ENCODE data around the gene CHD8. TPM values are rescaled to one million over a fixed set of nuclear protein-coding genes. Genes with fewer than 3 reads are reported as not detected.
"Not testable (repeated sequence)": the region's sequence is repeated elsewhere in the genome, so short reads cannot be mapped to it uniquely, and the experiment has no call there.

Gene CHD8
- total and polyA plus RNA-seq, 10 of the 15 experiments (the other 5 are each of a cell fraction or from before 2014, with no cell fraction given): 20.2 to 79.5 (median 35.5) TPM

DNA sequence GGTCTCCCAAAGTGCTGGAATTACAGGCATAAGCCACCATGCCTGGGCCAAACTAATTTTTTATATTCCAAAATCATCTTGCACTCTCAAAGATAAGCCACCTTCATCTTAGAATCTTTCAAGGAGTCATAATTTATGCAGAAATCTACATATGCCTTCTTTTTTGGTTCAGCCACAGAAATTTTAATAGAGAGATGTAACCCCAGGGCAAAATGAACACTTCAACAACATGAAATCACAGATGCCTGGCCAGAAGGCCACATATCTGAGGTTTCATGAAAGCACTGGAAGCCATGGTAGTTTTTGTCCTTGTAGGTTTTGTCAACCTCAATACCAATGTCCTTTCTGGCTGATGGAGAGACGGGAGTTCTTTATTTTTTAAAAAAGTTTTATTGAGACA, 81.9 kb downstream of the CHD8 start:
- Histone ChIP-seq H3K9ac (ENCODE audit: control insufficient read depth, insufficient read depth, low read length) (no peak overlapping the region), H3K79me2 (ENCODE audit: control insufficient read depth, insufficient read depth, low read length) (peaks cover 42% of the 10 kb centered on the region), H3K27ac (ENCODE audit: control insufficient read depth, insufficient read depth) (no peak overlapping the region), H3K4me3 (no peak overlapping the region), H3K27me3 (replicated peaks in 1 of 2; ENCODE audit: control insufficient read depth in 2 of 2, insufficient read depth in 2 of 2, low read length in 1 of 2) (no peaks in the 10 kb centered on the region), H3K4me2 (ENCODE audit: control insufficient read depth, insufficient read depth) (no peak overlapping the region), H3K9me3 (replicated peaks; ENCODE audit: control insufficient read depth, insufficient read depth, low read length) (no peaks in the 10 kb centered on the region), H2AFZ (ENCODE audit: control insufficient read depth, low read depth, low read length) (no peak overlapping the region), H3K36me3 (ENCODE audit: control insufficient read depth in 2 of 2, insufficient read depth in 2 of 2, low read length in 1 of 2) (peaks cover 0 to 15% of the 10 kb centered on the region in 2 experiments; a peak in 3 of 4 replicates), H4K20me1 (ENCODE audit: control insufficient read depth, insufficient read depth) (no peaks in the 10 kb centered on the region; the same call in 1 of the 2 replicates), H3K4me1 (ENCODE audit: control insufficient read depth, insufficient read depth, low read length) (no peaks in the 10 kb centered on the region)
- BruUV-seq (replicated peaks): no TSS peak
- no peak for TF ChIP-seq YBX1 (IDR thresholded peaks at IDR 0.05)
- TF ChIP-seq BRCA1 (IDR thresholded peaks at IDR 0.05; ENCODE audit: low read depth, low read length): no peak
- TF ChIP-seq, protein P1, sequence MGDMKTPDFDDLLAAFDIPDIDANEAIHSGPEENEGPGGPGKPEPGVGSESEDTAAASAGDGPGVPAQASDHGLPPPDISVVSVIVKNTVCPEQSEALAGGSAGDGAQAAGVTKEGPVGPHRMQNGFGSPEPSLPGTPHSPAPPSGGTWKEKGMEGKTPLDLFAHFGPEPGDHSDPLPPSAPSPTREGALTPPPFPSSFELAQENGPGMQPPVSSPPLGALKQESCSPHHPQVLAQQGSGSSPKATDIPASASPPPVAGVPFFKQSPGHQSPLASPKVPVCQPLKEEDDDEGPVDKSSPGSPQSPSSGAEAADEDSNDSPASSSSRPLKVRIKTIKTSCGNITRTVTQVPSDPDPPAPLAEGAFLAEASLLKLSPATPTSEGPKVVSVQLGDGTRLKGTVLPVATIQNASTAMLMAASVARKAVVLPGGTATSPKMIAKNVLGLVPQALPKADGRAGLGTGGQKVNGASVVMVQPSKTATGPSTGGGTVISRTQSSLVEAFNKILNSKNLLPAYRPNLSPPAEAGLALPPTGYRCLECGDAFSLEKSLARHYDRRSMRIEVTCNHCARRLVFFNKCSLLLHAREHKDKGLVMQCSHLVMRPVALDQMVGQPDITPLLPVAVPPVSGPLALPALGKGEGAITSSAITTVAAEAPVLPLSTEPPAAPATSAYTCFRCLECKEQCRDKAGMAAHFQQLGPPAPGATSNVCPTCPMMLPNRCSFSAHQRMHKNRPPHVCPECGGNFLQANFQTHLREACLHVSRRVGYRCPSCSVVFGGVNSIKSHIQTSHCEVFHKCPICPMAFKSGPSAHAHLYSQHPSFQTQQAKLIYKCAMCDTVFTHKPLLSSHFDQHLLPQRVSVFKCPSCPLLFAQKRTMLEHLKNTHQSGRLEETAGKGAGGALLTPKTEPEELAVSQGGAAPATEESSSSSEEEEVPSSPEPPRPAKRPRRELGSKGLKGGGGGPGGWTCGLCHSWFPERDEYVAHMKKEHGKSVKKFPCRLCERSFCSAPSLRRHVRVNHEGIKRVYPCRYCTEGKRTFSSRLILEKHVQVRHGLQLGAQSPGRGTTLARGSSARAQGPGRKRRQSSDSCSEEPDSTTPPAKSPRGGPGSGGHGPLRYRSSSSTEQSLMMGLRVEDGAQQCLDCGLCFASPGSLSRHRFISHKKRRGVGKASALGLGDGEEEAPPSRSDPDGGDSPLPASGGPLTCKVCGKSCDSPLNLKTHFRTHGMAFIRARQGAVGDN (IDR thresholded peaks at IDR 0.05): no peak
- TF ChIP-seq KDM1A (IDR thresholded peaks at IDR 0.05; ENCODE audit: borderline replicate concordance): no peak
- no peak for TF ChIP-seq ZBED1 (IDR thresholded peaks at IDR 0.05; ENCODE audit: borderline replicate concordance)
- TF ChIP-seq POLR2A (IDR thresholded peaks at IDR 0.05; ENCODE audit: low read depth, low read length): no peak
- no peak for TF ChIP-seq SIX5 (IDR thresholded peaks at IDR 0.05; ENCODE audit: low read depth, low read length, severe bottlenecking)
- TF ChIP-seq RAD21 (IDR thresholded peaks at IDR 0.05; ENCODE audit: insufficient read depth, low read depth, low read length): no peak
- no peak for TF ChIP-seq MYC (IDR thresholded peaks at IDR 0.05; ENCODE audit: insufficient read depth, insufficient read length, insufficient replicate concordance, low read length, severe bottlenecking)
- TF ChIP-seq ASH2L (IDR thresholded peaks at IDR 0.05; ENCODE audit: borderline replicate concordance, low read depth): no peak
- TF ChIP-seq NR2C1 (IDR thresholded peaks at IDR 0.05): no peak
- TF ChIP-seq, protein P2, sequence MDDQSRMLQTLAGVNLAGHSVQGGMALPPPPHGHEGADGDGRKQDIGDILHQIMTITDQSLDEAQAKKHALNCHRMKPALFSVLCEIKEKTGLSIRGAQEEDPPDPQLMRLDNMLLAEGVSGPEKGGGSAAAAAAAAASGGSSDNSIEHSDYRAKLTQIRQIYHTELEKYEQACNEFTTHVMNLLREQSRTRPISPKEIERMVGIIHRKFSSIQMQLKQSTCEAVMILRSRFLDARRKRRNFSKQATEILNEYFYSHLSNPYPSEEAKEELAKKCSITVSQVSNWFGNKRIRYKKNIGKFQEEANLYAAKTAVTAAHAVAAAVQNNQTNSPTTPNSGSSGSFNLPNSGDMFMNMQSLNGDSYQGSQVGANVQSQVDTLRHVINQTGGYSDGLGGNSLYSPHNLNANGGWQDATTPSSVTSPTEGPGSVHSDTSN (IDR thresholded peaks at IDR 0.05; ENCODE audit: insufficient replicate concordance, low read depth, low read length): no peak
- no peak for TF ChIP-seq CHD4 (IDR thresholded peaks at IDR 0.05)
- WGBS (ENCODE audit: insufficient coverage, insufficient replicate concordance, low lambda C conversion rate, missing lambda C conversion rate): 92% methylated on average over 1 of the region's 1 CpG
- ATAC-seq (no peak), DNase-seq (ENCODE audit: low read depth, low spot score) (no peak), FAIRE-seq (no peak)
- SMC1A ChIA-PET (ENCODE audit: uncharacterized antibody, unreplicated experiment): no interaction called here
- in situ Hi-C loops (cut with MboI): no loop called here
- CTCF ChIA-PET: no interaction called here
- RAD21 ChIA-PET (ENCODE audit: unreplicated experiment): no interaction called here
- intact Hi-C loops (cut with micrococcal nuclease; ENCODE audit: unreplicated experiment): no loop called here
- POLR2A ChIA-PET: no interaction called here

DNA sequence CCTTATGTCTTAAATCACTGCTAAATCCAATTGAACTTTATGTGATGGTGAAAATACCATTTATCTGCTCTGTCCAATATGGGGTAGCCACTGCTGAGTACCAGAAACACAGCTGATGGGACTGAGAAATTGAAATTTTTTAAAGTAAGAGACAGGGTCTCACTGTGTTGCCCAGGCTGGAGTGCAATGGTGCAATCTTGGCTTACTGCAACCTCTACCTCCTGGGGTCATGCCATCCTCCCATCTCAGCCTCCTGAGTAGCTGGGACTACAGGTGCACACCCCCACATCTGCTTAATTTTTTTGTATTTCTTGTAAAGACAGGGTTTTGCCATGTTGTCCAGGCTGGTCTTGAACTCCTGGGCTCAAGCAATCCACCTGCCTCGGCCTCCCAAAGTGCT, 83.1 kb downstream of the CHD8 start:
- BruUV-seq (replicated peaks); POLR2A ChIA-PET; H3K27ac ChIP-seq (ENCODE audit: control insufficient read depth, insufficient read depth); H3K9ac ChIP-seq (ENCODE audit: control insufficient read depth, insufficient read depth, low read length); H2AFZ ChIP-seq (ENCODE audit: control insufficient read depth, low read depth, low read length); H3K4me1 ChIP-seq (ENCODE audit: control insufficient read depth, insufficient read depth, low read length); RAD21 ChIA-PET (ENCODE audit: unreplicated experiment); H3K4me3 ChIP-seq; ATAC-seq; in situ Hi-C loops (cut with MboI); FAIRE-seq; DNase-seq (ENCODE audit: low read depth, low spot score); intact Hi-C loops (cut with micrococcal nuclease; ENCODE audit: unreplicated experiment); SMC1A ChIA-PET (ENCODE audit: uncharacterized antibody, unreplicated experiment); H3K27me3 ChIP-seq (replicated peaks in 1 of 2; ENCODE audit: control insufficient read depth in 2 of 2, insufficient read depth in 2 of 2, low read length in 1 of 2); CTCF ChIA-PET; H4K20me1 ChIP-seq (ENCODE audit: control insufficient read depth, insufficient read depth); H3K4me2 ChIP-seq (ENCODE audit: control insufficient read depth, insufficient read depth); H3K9me3 ChIP-seq (replicated peaks; ENCODE audit: control insufficient read depth, insufficient read depth, low read length): not testable (repeated sequence)
- Histone ChIP-seq H3K36me3 (ENCODE audit: control insufficient read depth in 2 of 2, insufficient read depth in 2 of 2, low read length in 1 of 2) (peaks cover 2 to 15% of the 10 kb centered on the region in 2 experiments), H3K79me2 (ENCODE audit: control insufficient read depth, insufficient read depth, low read length) (peaks cover 31% of the 10 kb centered on the region)
- 100% methylated on average over 1 of the region's 1 CpG for WGBS (ENCODE audit: insufficient coverage, insufficient replicate concordance, low lambda C conversion rate, missing lambda C conversion rate)

Measured in GM12878 (cell line).